Peyer's patch (tissue), 4 donors: ENCODE data around the gene COL4A1.

Source experiments
- POLR2A ChIP-seq, 2 donors: fragments of 450-650 bp; IDR thresholded peaks; one replicate each; pipeline ENCODE4 v1.5.1; 2017; ENCODE audit warnings: antibody characterized with exemption in 2 of 2, mild to moderate bottlenecking in 2 of 2, moderate library complexity in 2 of 2
- TF ChIP-seq, protein P1 (sequence below), 6 experiments: fragments of 450-650 bp in 4 of 6; fragments of 200-600 bp in 2 of 6; sonication (generic) in 1 of 6; IDR thresholded peaks; one replicate each; pipeline ENCODE4 v1.5.1; 2017 to 2019; ENCODE audit warnings: antibody characterized with exemption in 6 of 6, mild to moderate bottlenecking in 3 of 6, moderate library complexity in 1 of 6

- TF ChIP-seq, protein P1, sequence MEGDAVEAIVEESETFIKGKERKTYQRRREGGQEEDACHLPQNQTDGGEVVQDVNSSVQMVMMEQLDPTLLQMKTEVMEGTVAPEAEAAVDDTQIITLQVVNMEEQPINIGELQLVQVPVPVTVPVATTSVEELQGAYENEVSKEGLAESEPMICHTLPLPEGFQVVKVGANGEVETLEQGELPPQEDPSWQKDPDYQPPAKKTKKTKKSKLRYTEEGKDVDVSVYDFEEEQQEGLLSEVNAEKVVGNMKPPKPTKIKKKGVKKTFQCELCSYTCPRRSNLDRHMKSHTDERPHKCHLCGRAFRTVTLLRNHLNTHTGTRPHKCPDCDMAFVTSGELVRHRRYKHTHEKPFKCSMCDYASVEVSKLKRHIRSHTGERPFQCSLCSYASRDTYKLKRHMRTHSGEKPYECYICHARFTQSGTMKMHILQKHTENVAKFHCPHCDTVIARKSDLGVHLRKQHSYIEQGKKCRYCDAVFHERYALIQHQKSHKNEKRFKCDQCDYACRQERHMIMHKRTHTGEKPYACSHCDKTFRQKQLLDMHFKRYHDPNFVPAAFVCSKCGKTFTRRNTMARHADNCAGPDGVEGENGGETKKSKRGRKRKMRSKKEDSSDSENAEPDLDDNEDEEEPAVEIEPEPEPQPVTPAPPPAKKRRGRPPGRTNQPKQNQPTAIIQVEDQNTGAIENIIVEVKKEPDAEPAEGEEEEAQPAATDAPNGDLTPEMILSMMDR (IDR thresholded peaks at IDR 0.05): no peak
- TF ChIP-seq POLR2A (IDR thresholded peaks at IDR 0.05): no peak
Observed at GRCh38 chr13:110179116-110179856, 127.7 kb downstream of the COL4A1 start.
